Kidney (tissue), 14 donors: Measurements from ENCODE around the gene TTC7B. TPM values are rescaled to one million over a fixed set of nuclear protein-coding genes. Genes with fewer than 3 reads are reported as not detected.

Experiments
- DNase-seq, 5 donors: peaks; one replicate each; pipeline ENCODE4 v3.0.0-alpha.2; 2013 to 2020
- FAIRE-seq: peaks from 2 replicates; lab custom pipeline; 2012; peaks lifted over from hg19 to GRCh38; lab: Jason Lieb, UNC
- H3K27ac ChIP-seq, 2 donors: one replicate each; pipeline ENCODE4 v1.7.0; 2013; ENCODE audit warnings: low read depth in 2 of 2, low read length in 2 of 2, inconsistent platforms in 1 of 2
- H3K27me3 ChIP-seq: one replicate; pipeline ENCODE4 v1.7.1; 2013; ENCODE audit warnings: low read length, inconsistent platforms; ENCODE audit not compliant: control insufficient read depth, insufficient read depth
- H3K36me3 ChIP-seq, 3 donors: one replicate each; pipeline versions ENCODE4 v1.7.0 to v1.7.1; 2013; ENCODE audit warnings: low read length in 3 of 3, control low read depth in 1 of 3, inconsistent platforms in 1 of 3; ENCODE audit not compliant: insufficient read depth in 3 of 3, control insufficient read depth in 2 of 3
- H3K4me1 ChIP-seq, 3 donors: one replicate each; pipeline versions ENCODE4 v1.7.0 to v1.7.1; 2013; ENCODE audit warnings: low read length in 3 of 3, inconsistent platforms in 1 of 3, low read depth in 1 of 3; ENCODE audit not compliant: control insufficient read depth in 2 of 3, insufficient read depth in 2 of 3
- H3K4me3 ChIP-seq, 3 donors: one replicate each; pipeline versions ENCODE4 v1.7.0 to v1.8.1; 2013; ENCODE audit warnings: low read length in 3 of 3, control low read depth in 1 of 3, inconsistent platforms in 1 of 3
- H3K9ac ChIP-seq, 3 donors: one replicate each; pipeline versions ENCODE4 v1.7.0 to v1.7.1; 2013; ENCODE audit warnings: low read length in 3 of 3, control low read depth in 1 of 3, inconsistent platforms in 1 of 3
- H3K9me3 ChIP-seq, 3 donors: one replicate each; pipeline versions ENCODE4 v1.7.0 to v1.7.1; 2013; ENCODE audit warnings: low read length in 3 of 3, control low read depth in 1 of 3, inconsistent platforms in 1 of 3; ENCODE audit not compliant: control insufficient read depth in 2 of 3, insufficient read depth in 1 of 3
- intact Hi-C: fragments of 100-400 bp; cut with DNase I; formaldehyde crosslinking; loops from one replicate; pipeline ENCODE4 v1.11.1; 2022
- polyA plus RNA-seq: library from polyadenylated mRNA; stranded (reverse); fragments of 350-450 nt; fragmentation: Illumina TruSeq; extraction: RNeasy Lipid Tissue Mini Kit (QIAGEN cat#74804); gene quantifications from one replicate; pipeline ENCODE4 v1.2.3, GENCODE V29; 2014; ENCODE audit warnings: low read depth, low replicate concordance; ENCODE audit not compliant: insufficient read depth
- total RNA-seq: library from RNA; stranded (reverse); fragmentation: NEBNext Ultra II Directional; extraction: Animal tissue kit (Norgen Biotek cat#: 25700); gene quantifications from one replicate; pipeline ENCODE4 v1.2.1, GENCODE V29; 2021
- TF ChIP-seq, protein P1 (sequence below): IDR thresholded peaks from 3 replicates; pipeline ENCODE4 v1.5.1; 2012; ENCODE audit warnings: mild to moderate bottlenecking, moderate library complexity, borderline replicate concordance; ENCODE audit not compliant: insufficient read depth; ENCODE audit errors: extremely low read depth
- donor health status: control.
- donor health status: control.
- donor health status: control.
- donor health status: control.
- donor health status: control.
- donor health status: DM: yes; HTN: yes; CAD: no.
- donor health status: Normal renal cell carcinoma (clear cell type).

Gene TTC7B
- total and polyA plus RNA-seq, 2 donors from 2014 or later: 23.4 to 48.3 TPM

DNA sequence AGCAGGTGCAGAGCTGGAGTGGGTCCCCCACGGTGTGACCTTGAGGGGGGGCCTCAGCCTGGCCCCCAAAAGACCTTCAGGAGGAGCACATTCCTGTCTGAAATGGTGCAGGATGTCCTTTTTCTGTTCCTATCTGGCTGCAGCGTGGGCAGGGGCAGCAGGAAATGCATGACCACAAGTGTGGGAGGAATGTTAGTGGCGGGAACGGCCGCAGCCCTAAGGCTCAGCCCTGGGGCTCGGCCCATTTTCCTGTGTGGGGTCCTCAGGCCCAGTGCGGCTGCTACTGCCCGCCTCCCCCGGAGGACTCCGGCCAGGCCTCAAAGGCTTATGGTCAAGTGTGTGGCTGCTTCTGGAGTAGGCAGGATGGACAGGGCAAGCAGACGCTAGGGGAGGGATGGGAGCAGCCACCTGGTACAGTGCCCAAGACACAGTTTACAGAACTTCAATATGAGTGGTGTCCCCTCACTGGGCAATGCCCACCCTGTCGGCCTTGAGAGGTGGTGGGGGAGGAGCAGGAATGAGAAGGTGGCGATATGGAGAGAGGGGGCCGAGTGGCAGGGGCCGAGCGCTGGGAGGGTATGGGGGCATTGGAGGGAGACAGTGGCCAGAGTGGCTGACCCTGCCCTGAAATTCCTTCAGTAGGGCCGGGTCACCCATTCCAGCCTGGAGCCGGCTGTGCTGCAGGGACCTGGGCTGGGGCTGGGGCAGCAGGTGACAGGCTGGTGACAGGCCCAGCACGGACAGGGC, 282.0 kb downstream of the TTC7B start:
- TF ChIP-seq, protein P1, sequence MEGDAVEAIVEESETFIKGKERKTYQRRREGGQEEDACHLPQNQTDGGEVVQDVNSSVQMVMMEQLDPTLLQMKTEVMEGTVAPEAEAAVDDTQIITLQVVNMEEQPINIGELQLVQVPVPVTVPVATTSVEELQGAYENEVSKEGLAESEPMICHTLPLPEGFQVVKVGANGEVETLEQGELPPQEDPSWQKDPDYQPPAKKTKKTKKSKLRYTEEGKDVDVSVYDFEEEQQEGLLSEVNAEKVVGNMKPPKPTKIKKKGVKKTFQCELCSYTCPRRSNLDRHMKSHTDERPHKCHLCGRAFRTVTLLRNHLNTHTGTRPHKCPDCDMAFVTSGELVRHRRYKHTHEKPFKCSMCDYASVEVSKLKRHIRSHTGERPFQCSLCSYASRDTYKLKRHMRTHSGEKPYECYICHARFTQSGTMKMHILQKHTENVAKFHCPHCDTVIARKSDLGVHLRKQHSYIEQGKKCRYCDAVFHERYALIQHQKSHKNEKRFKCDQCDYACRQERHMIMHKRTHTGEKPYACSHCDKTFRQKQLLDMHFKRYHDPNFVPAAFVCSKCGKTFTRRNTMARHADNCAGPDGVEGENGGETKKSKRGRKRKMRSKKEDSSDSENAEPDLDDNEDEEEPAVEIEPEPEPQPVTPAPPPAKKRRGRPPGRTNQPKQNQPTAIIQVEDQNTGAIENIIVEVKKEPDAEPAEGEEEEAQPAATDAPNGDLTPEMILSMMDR: no peak

DNA sequence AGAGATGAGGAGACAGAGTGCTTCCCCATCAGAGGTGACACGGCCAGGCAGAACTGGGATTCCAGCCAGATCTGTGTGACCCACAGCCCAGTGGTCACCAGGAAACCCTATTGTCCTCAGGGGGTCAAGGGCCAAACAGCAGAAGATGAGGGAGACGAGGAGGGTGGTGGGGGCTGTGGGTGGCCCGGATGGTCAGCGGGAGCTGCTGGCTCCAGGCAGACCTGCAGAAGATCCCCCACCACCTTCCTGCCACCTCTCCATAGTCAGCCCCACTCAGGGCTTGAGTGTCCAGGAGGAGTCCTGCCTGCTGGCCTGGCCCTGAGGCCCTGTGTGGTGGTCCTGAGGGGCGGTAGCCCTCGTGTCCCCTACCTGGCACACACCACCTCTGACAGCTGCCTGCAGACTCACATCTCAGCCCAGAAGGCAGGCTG, 282.6 kb downstream of the TTC7B start:
- H3K27ac ChIP-seq: no peak overlapping the region

More for the DNA sequence above, 282.0 kb downstream of the TTC7B start:
- Histone ChIP-seq H3K9me3 (no peaks in the 10 kb centered on the region), H3K27me3 (no peaks in the 10 kb centered on the region), H3K27ac (no peak overlapping the region), H3K36me3 (no peaks in the 10 kb centered on the region), H3K4me1 (peaks cover 0 to 11% (median 10%) of the 10 kb centered on the region in 3 donors), H3K4me3 (no peak overlapping the region), H3K9ac (no peak overlapping the region)
- DNase-seq (peak in 3 of 5 donors; percentile 29 to 69 (median 51)), FAIRE-seq (no peak)
- intact Hi-C loops: no loop called here

DNA sequence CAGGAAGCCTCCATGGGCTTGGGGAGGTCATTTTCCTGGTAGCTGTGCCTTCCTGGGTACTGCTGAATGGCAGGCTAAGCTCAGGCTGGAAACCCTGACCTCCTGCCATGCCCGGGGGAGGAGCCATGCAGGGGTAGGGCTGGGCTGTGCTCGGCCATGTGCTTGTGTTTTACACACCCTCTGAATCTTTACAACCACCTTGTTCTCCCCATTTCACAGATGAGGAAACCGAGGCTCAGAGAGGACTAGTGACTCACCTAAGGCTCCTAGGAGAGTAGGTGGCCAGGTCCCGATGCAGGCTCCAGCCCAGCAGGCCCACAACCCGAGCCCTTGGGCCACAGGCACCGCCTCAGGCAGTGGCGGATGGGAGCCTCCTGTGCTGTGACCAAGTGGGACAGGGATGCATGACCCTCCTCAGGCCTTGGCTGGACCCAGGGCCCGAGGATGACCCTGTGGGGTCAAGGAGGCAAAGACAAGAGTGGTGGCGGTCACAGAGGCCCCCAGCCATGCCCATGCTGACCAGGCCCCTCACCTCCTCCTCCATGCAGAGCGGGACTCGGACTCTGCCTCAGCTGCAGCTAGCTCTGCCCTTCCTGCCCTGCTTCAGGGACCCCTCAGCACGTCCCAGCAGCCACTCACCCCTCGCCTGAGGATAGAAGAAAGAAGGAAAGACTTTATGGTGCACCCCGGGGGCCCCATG, 283.3 kb downstream of the TTC7B start:
- no peak for FAIRE-seq
- intact Hi-C loops: no loop called here
- H3K36me3 ChIP-seq: no peaks in the 10 kb centered on the region
- no peaks in the 10 kb centered on the region for H3K9me3 ChIP-seq
- H3K27me3 ChIP-seq: no peaks in the 10 kb centered on the region
- no peak overlapping the region for H3K9ac ChIP-seq
- H3K4me3 ChIP-seq: no peak overlapping the region
- H3K4me1 ChIP-seq: peaks cover 0 to 11% (median 10%) of the 10 kb centered on the region in 3 donors
- DNase-seq: peak in 1 of 5 donors; percentile 47
- TF ChIP-seq, protein P1: no peak
- H3K27ac ChIP-seq: no peak overlapping the region

More for the DNA sequence above, 282.6 kb downstream of the TTC7B start:
- Histone ChIP-seq H3K27me3 (no peaks in the 10 kb centered on the region), H3K9ac (no peak overlapping the region), H3K4me1 (peaks cover 0 to 11% (median 10%) of the 10 kb centered on the region in 3 donors), H3K4me3 (no peak overlapping the region), H3K36me3 (no peaks in the 10 kb centered on the region), H3K9me3 (no peaks in the 10 kb centered on the region)
- intact Hi-C loops: no loop called here
- DNase-seq (peak in 1 of 5 donors; percentile 64), FAIRE-seq (no peak)
- TF ChIP-seq, protein P1: no peak
